ENCODE measurements around the gene OVOL1. TPM values are rescaled to one million over a fixed set of nuclear protein-coding genes. Genes with fewer than 3 reads are reported as not detected.

OVOL1 gene
- total and polyA plus RNA-seq, 2 of the 13 experiments (the other 11 are each of a cell fraction or from before 2014, with no cell fraction given) = 0.01 TPM; not detected in 1

DNA sequence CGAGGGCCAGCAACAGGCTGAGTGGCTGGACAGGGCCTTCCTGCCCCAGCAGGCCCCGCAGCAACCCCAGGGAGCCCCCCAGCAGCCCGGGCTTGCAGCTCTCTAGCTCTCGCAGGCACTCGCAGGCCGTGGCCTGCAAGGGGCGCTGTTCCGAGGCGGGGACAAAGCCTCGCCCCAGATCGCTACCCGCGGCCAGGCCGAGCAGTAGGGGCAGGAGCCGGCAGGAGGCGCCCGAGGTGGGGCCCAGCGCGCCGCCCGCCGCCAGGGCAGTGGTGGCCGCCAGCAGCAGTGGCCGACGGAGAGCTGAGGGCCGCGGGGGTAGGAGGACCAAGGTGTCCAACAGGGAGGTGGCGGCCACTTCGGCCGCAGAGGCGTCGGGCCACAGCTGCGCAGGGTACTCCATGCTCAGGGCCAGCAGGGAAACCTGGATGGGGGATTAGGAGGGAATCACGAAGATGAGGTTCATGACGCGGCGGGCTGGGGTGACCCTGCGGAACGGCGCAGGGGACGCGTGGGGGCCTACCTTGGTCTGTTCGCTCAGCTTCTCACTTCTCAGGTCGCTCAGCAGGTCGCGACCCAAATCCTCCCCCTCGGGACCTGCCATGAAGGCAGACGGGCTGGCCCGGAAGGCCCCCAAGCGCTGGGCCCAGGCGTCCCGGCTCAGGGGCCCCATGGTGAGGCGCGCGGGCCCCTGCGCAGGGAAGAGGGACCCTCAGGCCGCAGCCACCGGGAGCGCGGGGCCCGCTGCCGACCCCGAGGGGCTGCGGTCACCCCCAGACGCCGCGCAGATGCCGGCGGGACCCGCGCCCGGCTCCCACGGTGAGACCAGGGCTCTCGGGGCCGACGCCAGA lies 6.7 kb upstream of the OVOL1 start (continued):
- TF ChIP-seq ZSCAN30 (CRISPR knock-in tag; IDR thresholded peaks at IDR 0.05) (0 out of 2 replicates have a peak, but pooled peaks have one; percentile 59), RFX3 (CRISPR knock-in tag; IDR thresholded peaks at IDR 0.05) (no peak), RFX1 (IDR thresholded peaks at IDR 0.05) (no peak), ZNF263 (CRISPR knock-in tag; IDR thresholded peaks at IDR 0.05) (no peak), MATR3 (CRISPR knock-in tag; IDR thresholded peaks at IDR 0.05) (no peak), PCBP1 (IDR thresholded peaks at IDR 0.05; ENCODE audit: borderline replicate concordance, low read depth, low read length) (no peak), ZNF414 (CRISPR knock-in tag; IDR thresholded peaks at IDR 0.05) (no peak), DDIT3 (CRISPR knock-in tag; IDR thresholded peaks at IDR 0.05) (no peak), ZNF296 (CRISPR knock-in tag; conservative IDR thresholded peaks at IDR 0.05) (no peak), NCOA5 (CRISPR knock-in tag; IDR thresholded peaks at IDR 0.05) (no peak), ZNF101 (CRISPR knock-in tag; IDR thresholded peaks at IDR 0.05; ENCODE audit: borderline replicate concordance, low read depth) (no peak), ZNF33B (CRISPR knock-in tag; IDR thresholded peaks at IDR 0.05) (no peak), ZMYM4 (CRISPR knock-in tag; IDR thresholded peaks at IDR 0.05) (peak; percentile 10; the same call in 1 of the 2 replicates), SRSF4 (IDR thresholded peaks at IDR 0.05; ENCODE audit: low read depth, low read length, poor library complexity, severe bottlenecking) (no peak), POLR2A (IDR thresholded peaks at IDR 0.05; ENCODE audit: insufficient read depth in 1 of 2, low read depth in 2 of 2, low read length in 2 of 2) (peak in 1 of 2 experiments; percentile 19; a peak in 1 of 4 replicates), MAFG (CRISPR knock-in tag; IDR thresholded peaks at IDR 0.05) (no peak), NR3C1 (CRISPR knock-in tag; IDR thresholded peaks at IDR 0.05) (no peak), ZNF12 (CRISPR knock-in tag; IDR thresholded peaks at IDR 0.05) (no peak), PAX8 (CRISPR knock-in tag; IDR thresholded peaks at IDR 0.05; ENCODE audit: borderline replicate concordance) (no peak), RBM39 (IDR thresholded peaks at IDR 0.05; ENCODE audit: low read depth, low read length, poor library complexity, severe bottlenecking) (peak; percentile 59), ZNF724P (CRISPR knock-in tag; IDR thresholded peaks at IDR 0.05; ENCODE audit: borderline replicate concordance) (no peak)
- TF ChIP-seq, protein P1, sequence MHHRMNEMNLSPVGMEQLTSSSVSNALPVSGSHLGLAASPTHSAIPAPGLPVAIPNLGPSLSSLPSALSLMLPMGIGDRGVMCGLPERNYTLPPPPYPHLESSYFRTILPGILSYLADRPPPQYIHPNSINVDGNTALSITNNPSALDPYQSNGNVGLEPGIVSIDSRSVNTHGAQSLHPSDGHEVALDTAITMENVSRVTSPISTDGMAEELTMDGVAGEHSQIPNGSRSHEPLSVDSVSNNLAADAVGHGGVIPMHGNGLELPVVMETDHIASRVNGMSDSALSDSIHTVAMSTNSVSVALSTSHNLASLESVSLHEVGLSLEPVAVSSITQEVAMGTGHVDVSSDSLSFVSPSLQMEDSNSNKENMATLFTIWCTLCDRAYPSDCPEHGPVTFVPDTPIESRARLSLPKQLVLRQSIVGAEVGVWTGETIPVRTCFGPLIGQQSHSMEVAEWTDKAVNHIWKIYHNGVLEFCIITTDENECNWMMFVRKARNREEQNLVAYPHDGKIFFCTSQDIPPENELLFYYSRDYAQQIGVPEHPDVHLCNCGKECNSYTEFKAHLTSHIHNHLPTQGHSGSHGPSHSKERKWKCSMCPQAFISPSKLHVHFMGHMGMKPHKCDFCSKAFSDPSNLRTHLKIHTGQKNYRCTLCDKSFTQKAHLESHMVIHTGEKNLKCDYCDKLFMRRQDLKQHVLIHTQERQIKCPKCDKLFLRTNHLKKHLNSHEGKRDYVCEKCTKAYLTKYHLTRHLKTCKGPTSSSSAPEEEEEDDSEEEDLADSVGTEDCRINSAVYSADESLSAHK (CRISPR knock-in tag; IDR thresholded peaks at IDR 0.05; ENCODE audit: borderline replicate concordance) = no peak
- TF ChIP-seq, protein P2, sequence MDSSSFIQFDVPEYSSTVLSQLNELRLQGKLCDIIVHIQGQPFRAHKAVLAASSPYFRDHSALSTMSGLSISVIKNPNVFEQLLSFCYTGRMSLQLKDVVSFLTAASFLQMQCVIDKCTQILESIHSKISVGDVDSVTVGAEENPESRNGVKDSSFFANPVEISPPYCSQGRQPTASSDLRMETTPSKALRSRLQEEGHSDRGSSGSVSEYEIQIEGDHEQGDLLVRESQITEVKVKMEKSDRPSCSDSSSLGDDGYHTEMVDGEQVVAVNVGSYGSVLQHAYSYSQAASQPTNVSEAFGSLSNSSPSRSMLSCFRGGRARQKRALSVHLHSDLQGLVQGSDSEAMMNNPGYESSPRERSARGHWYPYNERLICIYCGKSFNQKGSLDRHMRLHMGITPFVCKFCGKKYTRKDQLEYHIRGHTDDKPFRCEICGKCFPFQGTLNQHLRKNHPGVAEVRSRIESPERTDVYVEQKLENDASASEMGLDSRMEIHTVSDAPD (CRISPR knock-in tag; IDR thresholded peaks at IDR 0.05) = no peak; the same call in 1 of the 2 replicates
- TF ChIP-seq, protein P3, sequence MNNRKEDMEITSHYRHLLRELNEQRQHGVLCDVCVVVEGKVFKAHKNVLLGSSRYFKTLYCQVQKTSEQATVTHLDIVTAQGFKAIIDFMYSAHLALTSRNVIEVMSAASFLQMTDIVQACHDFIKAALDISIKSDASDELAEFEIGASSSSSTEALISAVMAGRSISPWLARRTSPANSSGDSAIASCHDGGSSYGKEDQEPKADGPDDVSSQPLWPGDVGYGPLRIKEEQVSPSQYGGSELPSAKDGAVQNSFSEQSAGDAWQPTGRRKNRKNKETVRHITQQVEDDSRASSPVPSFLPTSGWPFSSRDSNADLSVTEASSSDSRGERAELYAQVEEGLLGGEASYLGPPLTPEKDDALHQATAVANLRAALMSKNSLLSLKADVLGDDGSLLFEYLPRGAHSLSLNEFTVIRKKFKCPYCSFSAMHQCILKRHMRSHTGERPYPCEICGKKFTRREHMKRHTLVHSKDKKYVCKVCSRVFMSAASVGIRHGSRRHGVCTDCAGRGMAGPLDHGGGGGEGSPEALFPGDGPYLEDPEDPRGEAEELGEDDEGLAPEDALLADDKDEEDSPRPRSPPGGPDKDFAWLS (CRISPR knock-in tag; IDR thresholded peaks at IDR 0.05; ENCODE audit: borderline replicate concordance) = no peak

Measured in HepG2 (cell line).